ENCODE measurements around the gene ABLIM1. TPM values are rescaled to one million over a fixed set of nuclear protein-coding genes. Genes with fewer than 3 reads are reported as not detected.

The ABLIM1 gene
- total RNA-seq, 1 experiment from 2014 or later, result 89.4 TPM

DNA sequence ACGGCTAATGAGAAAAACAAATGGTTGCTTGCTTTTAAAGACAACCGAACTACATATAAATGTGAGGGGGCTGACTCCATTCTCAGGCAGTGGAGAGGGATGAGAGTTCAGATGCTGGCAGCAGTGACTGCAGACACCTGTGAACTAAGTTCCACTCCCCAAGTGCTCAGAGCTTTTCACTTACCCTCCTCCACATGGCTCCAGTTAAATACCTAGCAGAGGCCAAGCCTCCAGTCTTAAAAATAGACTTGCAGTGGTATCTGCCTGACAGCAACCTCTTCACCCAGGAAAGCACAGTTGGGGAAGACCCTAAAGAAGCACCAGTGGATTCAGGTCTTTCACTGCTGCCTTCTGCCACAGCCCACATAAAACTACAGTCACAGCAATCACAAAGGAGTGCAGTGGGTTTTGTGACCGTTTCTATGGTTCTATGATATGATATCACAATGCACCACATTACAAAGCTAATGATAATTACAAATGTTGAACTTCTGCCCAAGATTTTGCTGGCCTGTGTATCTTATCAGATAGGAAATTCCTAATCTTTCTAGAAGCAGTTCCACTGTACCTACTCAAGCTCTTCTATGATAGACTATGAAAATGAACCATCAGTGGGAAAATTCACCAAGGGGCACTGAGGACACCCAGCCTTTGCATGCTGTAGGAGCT, 3.3 kb upstream of the ABLIM1 start:
- no peak overlapping the region for H3K4me3 Mint-ChIP-seq (ENCODE audit: low read depth, unreplicated experiment)

DNA sequence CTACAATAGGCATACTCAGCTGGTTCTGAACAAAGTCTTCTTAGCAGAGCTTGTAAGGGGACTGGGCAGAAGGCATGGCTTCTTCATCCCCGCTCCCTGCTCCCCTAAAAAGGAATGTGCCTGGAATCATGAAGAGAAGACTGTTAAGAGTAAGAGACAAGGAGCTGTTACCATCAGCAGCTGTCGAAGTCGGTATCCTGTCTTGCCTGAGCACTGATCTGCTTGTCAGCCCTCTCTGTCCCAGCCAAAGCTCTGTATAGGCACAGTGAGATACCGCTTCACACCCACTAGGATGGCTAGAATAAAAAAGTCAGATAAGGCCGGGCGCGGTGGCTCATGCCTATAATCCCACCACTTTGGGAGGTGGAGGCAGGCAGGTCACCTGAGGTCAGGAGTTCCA, 2.4 kb downstream of the ABLIM1 start:
- H3K9me3 Mint-ChIP-seq (ENCODE audit: low read depth, unreplicated experiment), result no peaks in the 10 kb centered on the region
- no peak overlapping the region for H3K4me3 Mint-ChIP-seq (ENCODE audit: low read depth, unreplicated experiment)
- no peaks in the 10 kb centered on the region for H3K27me3 Mint-ChIP-seq (ENCODE audit: unreplicated experiment)
- BruUV-seq (replicated peaks), result no TSS peak
- no peak for TF ChIP-seq CTCF (IDR thresholded peaks at IDR 0.05; ENCODE audit: unreplicated experiment)
- DNase-seq, result no peak
- CTCF ChIA-PET, result no interaction called here
- no peak overlapping the region for H3K27ac Mint-ChIP-seq (ENCODE audit: unreplicated experiment)
- intact Hi-C loops (cut with micrococcal nuclease; ENCODE audit: unreplicated experiment), result no loop called here
- peaks cover 4% of the 10 kb centered on the region for H3K36me3 Mint-ChIP-seq (ENCODE audit: insufficient read depth, unreplicated experiment)
- H3K4me1 Mint-ChIP-seq (ENCODE audit: low read depth, unreplicated experiment), result peaks cover 23% of the 10 kb centered on the region

More for the DNA sequence above, 3.3 kb upstream of the ABLIM1 start:
- H3K36me3 Mint-ChIP-seq (ENCODE audit: insufficient read depth, unreplicated experiment), result no peaks in the 10 kb centered on the region
- BruUV-seq (replicated peaks), result no TSS peak
- H3K9me3 Mint-ChIP-seq (ENCODE audit: low read depth, unreplicated experiment), result no peaks in the 10 kb centered on the region
- intact Hi-C loops (cut with micrococcal nuclease; ENCODE audit: unreplicated experiment), result no loop called here
- TF ChIP-seq CTCF (IDR thresholded peaks at IDR 0.05; ENCODE audit: unreplicated experiment), result no peak
- H3K27me3 Mint-ChIP-seq (ENCODE audit: unreplicated experiment), result no peaks in the 10 kb centered on the region
- peaks cover 8% of the 10 kb centered on the region for H3K4me1 Mint-ChIP-seq (ENCODE audit: low read depth, unreplicated experiment)
- no peak for DNase-seq
- CTCF ChIA-PET, result interaction anchor here (0.6 kb wide), 1 partner anchor 29 kb away, joined by 4 read pairs; no protein-coding TSS in a partner anchor
- H3K27ac Mint-ChIP-seq (ENCODE audit: unreplicated experiment), result no peak overlapping the region

DNA sequence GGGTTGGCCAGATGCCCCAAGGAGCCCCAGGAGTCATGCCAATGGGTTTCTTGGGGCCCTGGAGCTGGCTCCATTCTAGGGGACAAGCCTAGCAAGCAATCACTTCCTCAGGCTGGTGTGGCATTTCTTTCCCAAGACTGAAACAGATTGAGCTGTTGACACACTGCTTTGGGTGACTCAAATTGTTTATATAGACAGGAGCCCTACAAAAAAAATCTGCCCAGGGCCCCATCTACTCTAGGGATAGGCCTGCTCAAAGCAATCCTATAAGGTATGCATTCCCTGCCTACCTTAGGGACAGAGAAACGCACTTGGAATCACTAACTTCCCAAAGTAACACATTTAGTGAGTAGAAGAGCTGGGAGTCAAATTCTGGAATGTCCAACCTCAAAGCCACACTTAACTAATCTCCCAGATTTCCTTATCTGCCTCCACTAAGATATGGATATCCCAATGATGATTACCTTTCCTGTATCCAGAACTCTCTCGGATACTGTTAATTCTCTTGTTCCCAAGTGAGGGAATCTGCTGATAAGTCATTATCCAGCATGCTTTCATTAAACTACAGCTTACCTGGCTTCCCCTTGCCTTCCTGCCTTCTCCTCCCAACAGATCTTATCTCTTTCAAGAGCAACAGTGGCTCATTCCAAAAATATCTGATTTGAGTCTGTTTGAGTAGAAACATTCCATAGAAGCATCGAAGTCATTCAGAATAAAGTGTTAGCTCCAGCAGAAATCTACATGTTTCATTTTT, 3.1 kb downstream of the ABLIM1 start:
- Mint-ChIP-seq H3K4me1 (ENCODE audit: low read depth, unreplicated experiment) (peaks cover 30% of the 10 kb centered on the region), H3K4me3 (ENCODE audit: low read depth, unreplicated experiment) (no peak overlapping the region), H3K27ac (ENCODE audit: unreplicated experiment) (peak overlapping the region; percentile 16), H3K36me3 (ENCODE audit: insufficient read depth, unreplicated experiment) (peaks cover 4% of the 10 kb centered on the region), H3K9me3 (ENCODE audit: low read depth, unreplicated experiment) (no peaks in the 10 kb centered on the region), H3K27me3 (ENCODE audit: unreplicated experiment) (no peaks in the 10 kb centered on the region)
- no peak for DNase-seq
- no peak for TF ChIP-seq CTCF (IDR thresholded peaks at IDR 0.05; ENCODE audit: unreplicated experiment)
- no TSS peak for BruUV-seq (replicated peaks)
- CTCF ChIA-PET, result no interaction called here
- intact Hi-C loops (cut with micrococcal nuclease; ENCODE audit: unreplicated experiment), result no loop called here

DNA sequence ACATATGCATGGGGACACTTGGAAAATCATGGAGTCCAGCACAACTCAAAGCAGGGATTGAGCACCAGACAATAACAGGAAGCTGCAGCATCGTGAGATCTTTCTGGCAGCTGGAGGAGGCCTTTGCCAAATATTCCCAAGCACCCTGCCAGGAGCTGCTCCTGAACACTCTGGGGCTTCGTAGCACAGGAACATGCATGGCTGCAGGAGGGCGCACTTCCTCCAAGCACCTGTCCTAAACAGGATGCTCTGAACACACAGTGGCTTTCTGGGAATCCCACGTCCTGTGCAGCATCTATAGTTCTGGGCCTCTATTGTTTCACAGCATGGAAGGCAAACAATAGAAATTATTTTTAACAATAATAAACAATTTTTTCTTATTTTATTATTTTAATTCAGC, 4.1 kb downstream of the ABLIM1 start:
- Mint-ChIP-seq H3K4me1 (ENCODE audit: low read depth, unreplicated experiment) (peaks cover 38% of the 10 kb centered on the region), H3K36me3 (ENCODE audit: insufficient read depth, unreplicated experiment) (peaks cover 4% of the 10 kb centered on the region), H3K9me3 (ENCODE audit: low read depth, unreplicated experiment) (no peaks in the 10 kb centered on the region), H3K27ac (ENCODE audit: unreplicated experiment) (no peak overlapping the region), H3K4me3 (ENCODE audit: low read depth, unreplicated experiment) (no peak overlapping the region), H3K27me3 (ENCODE audit: unreplicated experiment) (no peaks in the 10 kb centered on the region)
- no peak for DNase-seq
- BruUV-seq (replicated peaks), result no TSS peak
- CTCF ChIA-PET, result no interaction called here
- intact Hi-C loops (cut with micrococcal nuclease; ENCODE audit: unreplicated experiment), result no loop called here
- TF ChIP-seq CTCF (IDR thresholded peaks at IDR 0.05; ENCODE audit: unreplicated experiment), result no peak
